Astrocyte (in vitro differentiated cells and primary cell): ENCODE data around the gene ACOD1. TPM values are rescaled to one million over a fixed set of nuclear protein-coding genes. Genes with fewer than 3 reads are reported as not detected.

ENCODE experiments used
- DNase-seq: peaks from one replicate; pipeline ENCODE4 v3.0.0-alpha.2; 2010; ENCODE audit warnings: low read depth
- FAIRE-seq: peaks from 2 replicates; lab custom pipeline; 2011; peaks lifted over from hg19 to GRCh38; lab: Jason Lieb, UNC
- H2AFZ ChIP-seq: 2 replicates; pipeline ENCODE4 v1.6.0; 2012; ENCODE audit warnings: low read depth, low read length, inconsistent platforms
- H3K27ac ChIP-seq: 2 replicates; pipeline ENCODE4 v1.5.1; 2011; ENCODE audit warnings: low read depth, low read length, inconsistent platforms
- H3K27me3 ChIP-seq: 2 replicates; pipeline ENCODE4 v1.6.0; 2011; ENCODE audit warnings: low read length, inconsistent platforms; ENCODE audit not compliant: insufficient read depth
- H3K36me3 ChIP-seq: 2 replicates; pipeline ENCODE4 v1.5.1; 2011; ENCODE audit warnings: low read length, inconsistent platforms; ENCODE audit not compliant: insufficient read depth
- H3K4me1 ChIP-seq: 2 replicates; pipeline ENCODE4 v1.5.1; 2011; ENCODE audit warnings: low read length, inconsistent platforms; ENCODE audit not compliant: insufficient read depth
- H3K4me2 ChIP-seq: 2 replicates; pipeline ENCODE4 v1.6.0; 2012; ENCODE audit warnings: low read length, inconsistent platforms
- H3K4me3 ChIP-seq: 2 replicates; pipeline ENCODE4 v1.5.1; 2011; ENCODE audit warnings: low read depth, mild to moderate bottlenecking, low read length, inconsistent platforms; ENCODE audit not compliant: insufficient read depth
- H3K79me2 ChIP-seq: 2 replicates; pipeline ENCODE4 v1.6.0; 2012; ENCODE audit warnings: mild to moderate bottlenecking, low read length, inconsistent platforms; ENCODE audit not compliant: insufficient read depth
- H3K9ac ChIP-seq: 2 replicates; pipeline ENCODE4 v1.6.0; 2012; ENCODE audit warnings: mild to moderate bottlenecking, low read length, inconsistent platforms
- H3K9me3 ChIP-seq: 2 replicates; pipeline ENCODE4 v1.5.1; 2012; ENCODE audit warnings: low read depth, mild to moderate bottlenecking, low read length, inconsistent platforms; ENCODE audit not compliant: insufficient read depth
- H4K20me1 ChIP-seq: 2 replicates; pipeline ENCODE4 v1.6.0; 2012; ENCODE audit warnings: low read length, inconsistent platforms; ENCODE audit not compliant: insufficient read depth
- H3K27ac Mint-ChIP-seq: one replicate; pipeline ENCODE4 v1.8.0; 2021; ENCODE audit warnings: mild to moderate bottlenecking, mixed read lengths; ENCODE audit not compliant: unreplicated experiment
- H3K27me3 Mint-ChIP-seq: one replicate; pipeline ENCODE4 v1.8.0; 2021; ENCODE audit warnings: low read depth, mixed read lengths; ENCODE audit not compliant: unreplicated experiment
- H3K36me3 Mint-ChIP-seq: one replicate; pipeline ENCODE4 v1.8.0; 2021; ENCODE audit warnings: low read depth, mixed read lengths; ENCODE audit not compliant: unreplicated experiment
- H3K4me1 Mint-ChIP-seq: one replicate; pipeline ENCODE4 v1.8.0; 2021; ENCODE audit warnings: low read depth, mixed read lengths; ENCODE audit not compliant: unreplicated experiment
- H3K4me3 Mint-ChIP-seq: one replicate; pipeline ENCODE4 v1.8.0; 2021; ENCODE audit warnings: mild to moderate bottlenecking, moderate library complexity, mixed read lengths; ENCODE audit not compliant: unreplicated experiment
- H3K9me3 Mint-ChIP-seq: one replicate; pipeline ENCODE4 v1.8.0; 2021; ENCODE audit warnings: mild to moderate bottlenecking, mixed read lengths; ENCODE audit not compliant: unreplicated experiment
- CTCF ChIP-seq: IDR thresholded peaks from 2 replicates; pipeline ENCODE4 v1.5.1; 2011; ENCODE audit warnings: low read depth, mild to moderate bottlenecking, inconsistent platforms, low read length, moderate library complexity; ENCODE audit not compliant: insufficient read depth
- EZH2 ChIP-seq: IDR thresholded peaks from 2 replicates; pipeline ENCODE4 v1.6.1; 2012; ENCODE audit warnings: mild to moderate bottlenecking, low read length, inconsistent platforms; ENCODE audit not compliant: insufficient read depth
- total RNA-seq: library from RNA; stranded (reverse); gene quantifications from 2 replicates; pipeline ENCODE4 v1.2.1, GENCODE V29; 2021

The ACOD1 gene
- total RNA-seq, 1 donor from 2014 or later, result not detected

- Histone ChIP-seq H3K79me2 (no peaks in the 10 kb centered on the region), H3K36me3 (no peaks in the 10 kb centered on the region), H3K9me3 (no peaks in the 10 kb centered on the region), H3K9ac (no peak overlapping the region), H3K27ac (no peak overlapping the region), H4K20me1 (no peaks in the 10 kb centered on the region), H3K4me3 (no peak overlapping the region), H3K4me1 (peaks cover 3% of the 10 kb centered on the region), H3K27me3 (peaks cover 29% of the 10 kb centered on the region), H3K4me2 (peak overlapping the region; percentile 35), H2AFZ (no peak overlapping the region)
- H3K27me3 Mint-ChIP-seq, result peaks cover 18% of the 10 kb centered on the region
- DNase-seq (peak; percentile 87), FAIRE-seq (no peak)
- no peak overlapping the region for H3K27ac Mint-ChIP-seq
- H3K4me3 Mint-ChIP-seq, result no peak overlapping the region
- no peaks in the 10 kb centered on the region for H3K9me3 Mint-ChIP-seq
- H3K4me1 Mint-ChIP-seq, result peaks cover 3% of the 10 kb centered on the region
- H3K36me3 Mint-ChIP-seq, result no peaks in the 10 kb centered on the region
- TF ChIP-seq CTCF (no peak), EZH2 (no peak)
These were observed 28.2 kb downstream of the ACOD1 start for GRCh38 chr13:76976490-76976889.

GRCh38 chr13:76976929-76977328, 28.6 kb downstream of the ACOD1 start:
- Mint-ChIP-seq H3K4me1 (peaks cover 3% of the 10 kb centered on the region), H3K9me3 (no peaks in the 10 kb centered on the region), H3K36me3 (no peaks in the 10 kb centered on the region), H3K4me3 (no peak overlapping the region), H3K27ac (no peak overlapping the region), H3K27me3 (peaks cover 21% of the 10 kb centered on the region)
- H3K36me3 ChIP-seq, result no peaks in the 10 kb centered on the region
- H3K4me1 ChIP-seq, result peaks cover 3% of the 10 kb centered on the region
- H3K9ac ChIP-seq, result no peak overlapping the region
- no peak overlapping the region for H3K27ac ChIP-seq
- FAIRE-seq, result no peak
- H3K9me3 ChIP-seq, result no peaks in the 10 kb centered on the region
- H3K4me3 ChIP-seq, result no peak overlapping the region
- H3K79me2 ChIP-seq, result no peaks in the 10 kb centered on the region
- H3K4me2 ChIP-seq, result no peak overlapping the region
- DNase-seq, result no peak
- no peaks in the 10 kb centered on the region for H4K20me1 ChIP-seq
- peaks cover 31% of the 10 kb centered on the region for H3K27me3 ChIP-seq
- TF ChIP-seq EZH2 (no peak), CTCF (no peak)
- no peak overlapping the region for H2AFZ ChIP-seq

- Histone ChIP-seq H4K20me1 (no peaks in the 10 kb centered on the region), H3K27ac (no peak overlapping the region), H3K36me3 (no peaks in the 10 kb centered on the region), H3K27me3 (peaks cover 32% of the 10 kb centered on the region), H3K4me2 (peak overlapping the region; percentile 70), H3K79me2 (no peaks in the 10 kb centered on the region), H3K9me3 (no peaks in the 10 kb centered on the region), H2AFZ (peak overlapping the region; percentile 42), H3K4me3 (no peak overlapping the region), H3K4me1 (peaks cover 3% of the 10 kb centered on the region), H3K9ac (no peak overlapping the region)
- peaks cover 23% of the 10 kb centered on the region for H3K27me3 Mint-ChIP-seq
- no peaks in the 10 kb centered on the region for H3K9me3 Mint-ChIP-seq
- FAIRE-seq (no peak), DNase-seq (peak; percentile 11)
- H3K4me1 Mint-ChIP-seq, result peaks cover 3% of the 10 kb centered on the region
- TF ChIP-seq CTCF (peak; percentile 68), EZH2 (no peak)
- no peak overlapping the region for H3K27ac Mint-ChIP-seq
- H3K36me3 Mint-ChIP-seq, result no peaks in the 10 kb centered on the region
- no peak overlapping the region for H3K4me3 Mint-ChIP-seq
These were observed 31.9 kb downstream of the ACOD1 start for GRCh38 chr13:76980075-76980718.
